HG02840 (cell line): Measurements from ENCODE around the gene ENPP7.

Experiments
- ATAC-seq: cut with Tn5 transposase; IDR thresholded peaks from one replicate; pipeline ENCODE4 v1.9.1; 2021; ENCODE audit warnings: mild to moderate bottlenecking, moderate library complexity, moderate number of reproducible peaks; ENCODE audit not compliant: unreplicated experiment, low FRiP score

The ENPP7 gene

GRCh38 chr17:79730769-79731483 lies at the start of gene ENPP7:
ENPP7 (plus strand) TSS chr17:79730943; CDS start chr17:79731140, 197 bp downstream.
- ATAC-seq: no peak

- ATAC-seq: no peak
These were observed 49.6 kb upstream of the ENPP7 start for GRCh38 chr17:79681101-79681621.

- ATAC-seq: no peak
These were observed 49.0 kb upstream of the ENPP7 start for GRCh38 chr17:79681628-79682261.

- no peak for ATAC-seq
These were observed 47.4 kb upstream of the ENPP7 start for GRCh38 chr17:79683365-79683764.

- no peak for ATAC-seq
These were observed 46.4 kb upstream of the ENPP7 start for GRCh38 chr17:79684132-79684985.

- no peak for ATAC-seq
These were observed 45.6 kb upstream of the ENPP7 start for GRCh38 chr17:79685121-79685520.

- no peak for ATAC-seq
These were observed 44.3 kb upstream of the ENPP7 start for GRCh38 chr17:79686476-79686875.

GRCh38 chr17:79690466-79690865 lies 40.3 kb upstream of the ENPP7 start:
- ATAC-seq: no peak

GRCh38 chr17:79690988-79691836 lies 39.5 kb upstream of the ENPP7 start:
- no peak for ATAC-seq

GRCh38 chr17:79691931-79692330 lies 38.8 kb upstream of the ENPP7 start:
- no peak for ATAC-seq

GRCh38 chr17:79693419-79693818 lies 37.3 kb upstream of the ENPP7 start:
- no peak for ATAC-seq

- no peak for ATAC-seq
These were observed 35.4 kb upstream of the ENPP7 start for GRCh38 chr17:79695293-79695790.

GRCh38 chr17:79695797-79696609 lies 34.7 kb upstream of the ENPP7 start:
- ATAC-seq: no peak

- no peak for ATAC-seq
These were observed 34.1 kb upstream of the ENPP7 start for GRCh38 chr17:79696610-79696982.

- no peak for ATAC-seq
These were observed 32.4 kb upstream of the ENPP7 start for GRCh38 chr17:79698146-79698846.

- ATAC-seq: no peak
These were observed 31.2 kb upstream of the ENPP7 start for GRCh38 chr17:79699386-79700036.

- ATAC-seq: no peak
These were observed 30.2 kb upstream of the ENPP7 start for GRCh38 chr17:79700592-79700991.

GRCh38 chr17:79702034-79702433 lies 28.7 kb upstream of the ENPP7 start:
- ATAC-seq: no peak
